Measurements from ENCODE around the gene GTPBP1.

Gene GTPBP1

GRCh38 chr22:38705235-38706100 lies at the start of gene GTPBP1:
TSS of gene GTPBP1 (plus strand) at chr22:38705944. CDS start at chr22:38705956, 12 bp downstream.
- peak; percentile 99 for DNase-seq

GRCh38 chr22:38656256-38657044 lies 49.3 kb upstream of the GTPBP1 start, which contains the start of the genes CBY1 and FAM227A:
TSS of gene CBY1 (plus strand) at chr22:38656638. CDS start at chr22:38668055, 11,417 bp downstream.
TSS of gene FAM227A (minus strand) at chr22:38656392. CDS start at chr22:38650168, 6,224 bp downstream.
- DNase-seq = peak; percentile 89

GRCh38 chr22:38657045-38657909 lies 48.5 kb upstream of the GTPBP1 start:
- peak; percentile 60 for DNase-seq

GRCh38 chr22:38674888-38675287 lies 30.9 kb upstream of the GTPBP1 start:
- no peak for DNase-seq

- DNase-seq = no peak
Measured at GRCh38 chr22:38675833-38676232, 29.9 kb upstream of the GTPBP1 start.

GRCh38 chr22:38681582-38682335 lies 24.0 kb upstream of the GTPBP1 start, which contains the start of gene TOMM22:
TSS of gene TOMM22 (plus strand) at chr22:38681957. CDS start at chr22:38681979, 22 bp downstream.
- peak; percentile 93 for DNase-seq

GRCh38 chr22:38684895-38685294 lies 20.8 kb upstream of the GTPBP1 start:
- no peak for DNase-seq

- DNase-seq = no peak
Measured at GRCh38 chr22:38685761-38686160, 20.0 kb upstream of the GTPBP1 start.

- DNase-seq = no peak
Measured at GRCh38 chr22:38689651-38690050, 16.1 kb upstream of the GTPBP1 start.

- no peak for DNase-seq
Measured at GRCh38 chr22:38694049-38694448, 11.7 kb upstream of the GTPBP1 start.

- DNase-seq = no peak
Measured at GRCh38 chr22:38694940-38695339, 10.8 kb upstream of the GTPBP1 start.

GRCh38 chr22:38696606-38697424 lies 8.9 kb upstream of the GTPBP1 start:
- DNase-seq = peak; percentile 74

GRCh38 chr22:38697425-38698089 lies 8.2 kb upstream of the GTPBP1 start:
- no peak for DNase-seq

- no peak for DNase-seq
Measured at GRCh38 chr22:38698407-38699094, 7.2 kb upstream of the GTPBP1 start.

- no peak for DNase-seq
Measured at GRCh38 chr22:38699143-38699542, 6.6 kb upstream of the GTPBP1 start.

- DNase-seq = no peak
Measured at GRCh38 chr22:38699784-38700183, 6.0 kb upstream of the GTPBP1 start.

GRCh38 chr22:38700270-38700788 lies 5.4 kb upstream of the GTPBP1 start:
- no peak for DNase-seq

- peak; percentile 98 for DNase-seq
Measured at GRCh38 chr22:38700789-38701628, 4.7 kb upstream of the GTPBP1 start, which contains the start of gene JOSD1. TSS of gene JOSD1 (minus strand) at chr22:38700943. CDS start at chr22:38699987, 956 bp downstream.

Measured in activated CD4-positive, alpha-beta T cell treated with anti-CD3 and anti-CD28 coated beads, Interleukin-2, Interleukin-6, amounts not matched to agents 100 ng/mL and 50 ng/mL, durations not matched to agents 16 hours and 8 hours (primary cell).